ENCODE measurements around the gene NHLRC2. TPM values are rescaled to one million over a fixed set of nuclear protein-coding genes. Genes with fewer than 3 reads are reported as not detected.

The NHLRC2 gene
- total and polyA plus RNA-seq, 2 donors (not counting 3 experiments of a cell fraction or from before 2014, with no cell fraction given) = 5.2 to 28.2 TPM

DNA sequence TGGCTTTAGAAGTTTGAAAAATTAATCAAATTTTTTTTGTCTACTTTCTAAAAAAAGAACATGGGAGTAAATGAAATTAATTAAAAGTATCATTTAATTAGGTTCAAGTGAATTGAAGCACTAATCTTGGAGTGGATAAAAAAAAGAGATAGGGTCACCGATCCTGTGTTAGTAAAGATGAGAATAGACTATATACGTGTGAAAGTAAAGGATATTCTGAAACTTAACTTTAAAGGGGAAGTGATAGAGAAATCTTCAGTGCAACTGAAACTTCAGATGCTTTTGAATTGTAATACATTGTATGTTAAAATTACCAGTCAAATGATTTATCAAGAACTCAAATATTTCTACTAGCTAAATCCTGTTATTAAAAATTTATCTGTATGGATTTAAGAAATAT, 4.8 kb downstream of the NHLRC2 start:
- H3K9ac ChIP-seq (replicated peaks; ENCODE audit: extremely low read depth, insufficient read depth, low read length) = no peak overlapping the region
- H3K4me1 ChIP-seq (ENCODE audit: control insufficient read depth, extremely low read depth, insufficient read depth, low read length) = peaks cover 33% of the 10 kb centered on the region
- intact Hi-C loops (cut with micrococcal nuclease) = no loop called here
- ChIA-PET CTCF (interaction anchor here (1.3 kb wide), 1 partner anchor 180 kb away, joined by 3 read pairs; the partner anchor contains the start of gene CASP7), POLR2A (no interaction called here)
- peaks cover 3 to 14% of the 10 kb centered on the region in 2 experiments for H3K36me3 ChIP-seq (ENCODE audit: control insufficient read depth in 2 of 2, extremely low read depth in 1 of 2, insufficient read depth in 2 of 2, low read length in 2 of 2)
- H2AFZ ChIP-seq (ENCODE audit: low read depth, low read length) = no peak overlapping the region
- no TSS peak for BruUV-seq (replicated peaks)
- H3K27ac ChIP-seq (ENCODE audit: insufficient read depth, low read depth, low read length) = no peak overlapping the region
- H3K79me2 ChIP-seq (ENCODE audit: control insufficient read depth, insufficient read depth, low read length) = peaks cover 44% of the 10 kb centered on the region
- H4K20me1 ChIP-seq (replicated peaks; ENCODE audit: control insufficient read depth, extremely low read depth, insufficient read depth, low read length) = no peaks in the 10 kb centered on the region
- FAIRE-seq (no peak), DNase-seq (ENCODE audit: low read depth, low spot score) (no peak)
- dilution Hi-C loops (cut with MboI; ENCODE audit: extremely low pct_ligation_motif_present, low sequenced_read_pairs) = no loop called here
- H3K9me1 ChIP-seq (replicated peaks; ENCODE audit: control insufficient read depth, extremely low read depth, insufficient read depth, low read length) = no peaks in the 10 kb centered on the region
- no peak overlapping the region for H3K4me2 ChIP-seq (ENCODE audit: insufficient read depth, low read length)
- no peaks in the 10 kb centered on the region for H3K9me3 ChIP-seq (replicated peaks; ENCODE audit: control insufficient read depth, insufficient read depth, low read length)
- no peak overlapping the region for H3K4me3 ChIP-seq (replicated peaks in 1 of 3; ENCODE audit: insufficient read depth in 1 of 3, low read depth in 1 of 3, low read length in 3 of 3)
- no peaks in the 10 kb centered on the region for H3K27me3 ChIP-seq (ENCODE audit: control insufficient read depth in 2 of 2, insufficient read depth in 2 of 2, low read length in 2 of 2)
- no peak for TF ChIP-seq JUN (IDR thresholded peaks at IDR 0.05; ENCODE audit: borderline replicate concordance, insufficient read depth, insufficient read length, low read depth)
- TF ChIP-seq MYC (IDR thresholded peaks at IDR 0.05; ENCODE audit: low read depth, low read length) = no peak
- no peak for TF ChIP-seq POLR2A (IDR thresholded peaks at IDR 0.05; ENCODE audit: low read depth, low read length)
- TF ChIP-seq, protein P1, sequence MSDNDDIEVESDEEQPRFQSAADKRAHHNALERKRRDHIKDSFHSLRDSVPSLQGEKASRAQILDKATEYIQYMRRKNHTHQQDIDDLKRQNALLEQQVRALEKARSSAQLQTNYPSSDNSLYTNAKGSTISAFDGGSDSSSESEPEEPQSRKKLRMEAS (IDR thresholded peaks at IDR 0.05; ENCODE audit: insufficient read depth, insufficient read length) = no peak
- TF ChIP-seq GATA2 (IDR thresholded peaks at IDR 0.05; ENCODE audit: insufficient read depth, insufficient read length, low read depth, low read length) = no peak

DNA sequence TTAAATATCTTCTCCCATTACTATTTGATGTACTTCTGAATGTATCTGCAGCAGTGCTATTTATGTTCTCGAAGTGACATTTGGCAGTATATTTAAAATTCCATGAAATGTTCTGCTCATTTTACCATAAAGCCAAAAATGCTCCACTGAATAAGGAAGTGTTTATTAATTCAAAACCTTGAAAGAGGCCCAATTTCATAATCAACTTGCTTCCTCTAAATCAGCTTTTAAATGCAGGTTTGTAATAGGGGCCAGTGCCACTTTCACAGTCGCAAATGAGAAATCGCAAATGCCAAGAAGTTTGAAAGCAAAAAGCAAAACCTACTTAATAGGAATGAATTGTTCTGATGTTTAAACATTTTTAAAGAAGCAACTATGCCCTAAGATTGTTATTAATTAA, 11.4 kb downstream of the NHLRC2 start:
- Histone ChIP-seq H3K27ac (ENCODE audit: insufficient read depth, low read depth, low read length) (no peak overlapping the region), H3K4me1 (ENCODE audit: control insufficient read depth, extremely low read depth, insufficient read depth, low read length) (no peaks in the 10 kb centered on the region), H3K27me3 (ENCODE audit: control insufficient read depth in 2 of 2, insufficient read depth in 2 of 2, low read length in 2 of 2) (no peaks in the 10 kb centered on the region), H3K4me2 (ENCODE audit: insufficient read depth, low read length) (no peak overlapping the region), H3K9me3 (replicated peaks; ENCODE audit: control insufficient read depth, insufficient read depth, low read length) (no peaks in the 10 kb centered on the region), H4K20me1 (replicated peaks; ENCODE audit: control insufficient read depth, extremely low read depth, insufficient read depth, low read length) (no peaks in the 10 kb centered on the region), H3K36me3 (ENCODE audit: control insufficient read depth in 2 of 2, extremely low read depth in 1 of 2, insufficient read depth in 2 of 2, low read length in 2 of 2) (peaks cover 2 to 3% of the 10 kb centered on the region in 2 experiments), H2AFZ (ENCODE audit: low read depth, low read length) (no peak overlapping the region), H3K9me1 (replicated peaks; ENCODE audit: control insufficient read depth, extremely low read depth, insufficient read depth, low read length) (no peaks in the 10 kb centered on the region), H3K9ac (replicated peaks; ENCODE audit: extremely low read depth, insufficient read depth, low read length) (no peak overlapping the region), H3K79me2 (ENCODE audit: control insufficient read depth, insufficient read depth, low read length) (peaks cover 33% of the 10 kb centered on the region), H3K4me3 (replicated peaks in 1 of 3; ENCODE audit: insufficient read depth in 1 of 3, low read depth in 1 of 3, low read length in 3 of 3) (no peak overlapping the region)
- dilution Hi-C loops (cut with MboI; ENCODE audit: extremely low pct_ligation_motif_present, low sequenced_read_pairs) = no loop called here
- FAIRE-seq (no peak), DNase-seq (ENCODE audit: low read depth, low spot score) (no peak)
- ChIA-PET POLR2A (no interaction called here), CTCF (no interaction called here)
- intact Hi-C loops (cut with micrococcal nuclease) = no loop called here
- no TSS peak for BruUV-seq (replicated peaks)
- TF ChIP-seq, protein P2, sequence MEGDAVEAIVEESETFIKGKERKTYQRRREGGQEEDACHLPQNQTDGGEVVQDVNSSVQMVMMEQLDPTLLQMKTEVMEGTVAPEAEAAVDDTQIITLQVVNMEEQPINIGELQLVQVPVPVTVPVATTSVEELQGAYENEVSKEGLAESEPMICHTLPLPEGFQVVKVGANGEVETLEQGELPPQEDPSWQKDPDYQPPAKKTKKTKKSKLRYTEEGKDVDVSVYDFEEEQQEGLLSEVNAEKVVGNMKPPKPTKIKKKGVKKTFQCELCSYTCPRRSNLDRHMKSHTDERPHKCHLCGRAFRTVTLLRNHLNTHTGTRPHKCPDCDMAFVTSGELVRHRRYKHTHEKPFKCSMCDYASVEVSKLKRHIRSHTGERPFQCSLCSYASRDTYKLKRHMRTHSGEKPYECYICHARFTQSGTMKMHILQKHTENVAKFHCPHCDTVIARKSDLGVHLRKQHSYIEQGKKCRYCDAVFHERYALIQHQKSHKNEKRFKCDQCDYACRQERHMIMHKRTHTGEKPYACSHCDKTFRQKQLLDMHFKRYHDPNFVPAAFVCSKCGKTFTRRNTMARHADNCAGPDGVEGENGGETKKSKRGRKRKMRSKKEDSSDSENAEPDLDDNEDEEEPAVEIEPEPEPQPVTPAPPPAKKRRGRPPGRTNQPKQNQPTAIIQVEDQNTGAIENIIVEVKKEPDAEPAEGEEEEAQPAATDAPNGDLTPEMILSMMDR (IDR thresholded peaks at IDR 0.05; ENCODE audit: extremely low read depth in 1 of 2, insufficient read depth in 1 of 2, low read depth in 1 of 2, low read length in 2 of 2) = no peak
- no peak for TF ChIP-seq POLR2AphosphoS5 (IDR thresholded peaks at IDR 0.05; ENCODE audit: insufficient read depth, low read depth, low read length)
- TF ChIP-seq POLR2A (IDR thresholded peaks at IDR 0.05; ENCODE audit: low read depth, low read length) = no peak
- no peak for TF ChIP-seq GATA2 (IDR thresholded peaks at IDR 0.05; ENCODE audit: insufficient read depth, insufficient read length, low read depth, low read length)
- TF ChIP-seq, protein P1 (IDR thresholded peaks at IDR 0.05; ENCODE audit: insufficient read depth, insufficient read length) = no peak
- TF ChIP-seq MYC (IDR thresholded peaks at IDR 0.05; ENCODE audit: low read depth, low read length) = no peak
- no peak for TF ChIP-seq EZH2 (IDR thresholded peaks at IDR 0.05; ENCODE audit: borderline replicate concordance, low read depth, low read length, severe bottlenecking)
- no peak for TF ChIP-seq FOS (IDR thresholded peaks at IDR 0.05; ENCODE audit: borderline replicate concordance, insufficient read depth, low read length)
- no peak for TF ChIP-seq JUN (IDR thresholded peaks at IDR 0.05; ENCODE audit: borderline replicate concordance, insufficient read depth, insufficient read length, low read depth)

All from endothelial cell of umbilical vein (primary cell).